PFSK-1 (cell line): ENCODE data around the gene PPP3CA.

ENCODE experiments used
- POLR2AphosphoS5 ChIP-seq: IDR thresholded peaks from 2 replicates; pipeline ENCODE4 v1.6.1; 2012; ENCODE audit warnings: low read depth, mild to moderate bottlenecking, control low read depth, low read length, moderate library complexity
- REST ChIP-seq, 2 experiments: IDR thresholded peaks; 2 replicates each; pipeline versions ENCODE4 v1.6.1 to v1.8.0; 2011 to 2012; ENCODE audit warnings: low read depth in 2 of 2, low read length in 2 of 2, control low read depth in 1 of 2, inconsistent platforms in 1 of 2, mild to moderate bottlenecking in 1 of 2, moderate library complexity in 1 of 2; ENCODE audit not compliant: insufficient read depth in 1 of 2
- SIN3A ChIP-seq: IDR thresholded peaks from 2 replicates; pipeline ENCODE4 v1.6.1; 2012; ENCODE audit warnings: mild to moderate bottlenecking, low read length, moderate library complexity, borderline replicate concordance; ENCODE audit not compliant: insufficient read depth
- TAF1 ChIP-seq: IDR thresholded peaks from 2 replicates; pipeline ENCODE4 v1.6.1; 2012; ENCODE audit warnings: low read length, control low read depth, borderline replicate concordance; ENCODE audit not compliant: insufficient read depth

- no peak for TF ChIP-seq POLR2AphosphoS5
- no peak for TF ChIP-seq REST (IDR thresholded peaks at IDR 0.05; ENCODE audit: insufficient read depth in 1 of 2, low read depth in 2 of 2, low read length in 2 of 2)
- TF ChIP-seq TAF1: no peak
- TF ChIP-seq SIN3A: no peak
These were observed 321.6 kb downstream of the PPP3CA start for GRCh38 chr4:101025755-101026154.
